COR-L47 (cell line): Measurements from ENCODE around the gene SGMS1.
"Not testable (repeated sequence)": the region's sequence is repeated elsewhere in the genome, so short reads cannot be mapped to it uniquely, and the experiment has no call there.

Experiments
- DNase-seq: peaks from one replicate; lab custom pipeline; 2025; lab: John Stamatoyannopoulos, UW

Gene SGMS1

DNA sequence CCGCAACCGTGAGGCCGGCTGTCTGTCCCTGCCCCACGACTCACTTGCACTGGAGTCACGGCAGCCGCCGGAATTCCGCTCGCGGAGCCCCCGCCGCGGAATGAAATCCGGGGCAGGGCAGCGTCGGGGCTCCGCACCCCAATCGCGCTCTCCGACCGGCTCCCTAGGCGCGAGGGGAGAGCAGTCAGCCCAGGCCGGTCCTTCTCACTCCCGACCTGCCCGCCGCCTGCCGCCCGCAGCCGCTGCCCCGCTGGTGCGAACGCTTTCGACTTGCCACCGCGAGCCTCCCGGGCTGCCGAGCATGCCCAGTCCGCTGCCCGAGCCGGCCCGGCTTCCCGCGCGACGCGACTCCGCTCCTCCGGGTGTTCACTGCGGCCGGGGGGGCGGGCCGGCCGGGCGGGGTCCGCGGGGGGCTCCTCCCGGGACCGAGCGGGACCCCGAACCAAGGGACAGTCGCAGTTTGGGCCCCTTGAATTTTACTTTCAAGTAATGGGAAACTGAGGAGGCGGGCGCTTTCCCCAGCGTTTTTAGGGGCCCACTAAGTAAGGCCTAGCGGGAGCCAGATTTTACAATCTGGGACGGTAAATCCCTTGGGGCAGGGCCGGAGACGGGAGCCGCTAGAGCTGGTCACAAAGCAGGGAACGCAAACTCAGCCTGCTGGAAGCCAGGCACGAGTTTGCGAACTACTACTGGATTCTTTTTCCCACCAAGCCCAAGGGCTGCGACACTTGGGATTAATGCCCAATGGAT is at the start of gene SGMS1:
Gene SGMS1 (minus strand): TSS at position 294 of the 750 bp plus-strand sequence. CDS start 279,842 bp downstream, outside the sequence.
- DNase-seq = peak; percentile 37

DNA sequence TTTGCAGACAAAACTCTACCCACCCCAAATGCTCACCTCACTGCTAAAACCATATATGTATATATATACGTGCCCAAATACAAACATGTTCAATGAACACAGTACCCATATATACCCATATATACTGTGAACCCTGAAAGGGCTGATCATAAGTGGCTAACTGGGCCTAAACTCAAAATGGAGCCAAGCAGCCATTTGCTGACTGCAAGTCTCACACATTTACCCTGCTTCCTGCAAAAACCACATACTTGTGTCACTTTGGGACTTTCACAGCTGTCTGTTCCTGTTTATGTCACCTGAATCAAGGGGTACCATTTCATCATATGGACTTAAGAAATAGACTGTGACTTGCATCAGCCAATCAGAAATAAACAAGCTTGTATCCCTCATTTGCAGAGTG is 48.4 kb upstream of the SGMS1 start:
- not testable (repeated sequence) for DNase-seq

DNA sequence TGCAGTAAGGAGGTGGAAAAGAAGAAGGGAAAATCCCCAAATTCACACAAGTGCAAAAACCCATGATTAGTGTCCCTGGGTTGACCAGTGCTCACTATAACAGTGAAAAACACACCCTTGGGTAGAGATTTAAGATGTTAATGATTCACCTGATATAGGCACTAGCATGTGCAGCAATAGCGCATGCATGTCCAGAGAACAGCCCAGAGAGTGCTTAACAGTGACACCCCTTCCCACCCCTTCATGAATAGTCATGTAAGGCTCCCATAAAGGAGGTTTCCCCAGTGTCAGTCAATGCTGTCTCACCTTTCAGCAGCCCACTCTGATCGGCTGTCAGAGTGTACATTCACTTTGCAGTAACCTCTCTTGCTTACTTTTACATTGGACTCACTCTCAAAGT is 47.9 kb upstream of the SGMS1 start:
- not testable (repeated sequence) for DNase-seq

- DNase-seq = not testable (repeated sequence)
Observed at GRCh38 chr10:50669957-50670356, 46.2 kb upstream of the SGMS1 start.

DNA sequence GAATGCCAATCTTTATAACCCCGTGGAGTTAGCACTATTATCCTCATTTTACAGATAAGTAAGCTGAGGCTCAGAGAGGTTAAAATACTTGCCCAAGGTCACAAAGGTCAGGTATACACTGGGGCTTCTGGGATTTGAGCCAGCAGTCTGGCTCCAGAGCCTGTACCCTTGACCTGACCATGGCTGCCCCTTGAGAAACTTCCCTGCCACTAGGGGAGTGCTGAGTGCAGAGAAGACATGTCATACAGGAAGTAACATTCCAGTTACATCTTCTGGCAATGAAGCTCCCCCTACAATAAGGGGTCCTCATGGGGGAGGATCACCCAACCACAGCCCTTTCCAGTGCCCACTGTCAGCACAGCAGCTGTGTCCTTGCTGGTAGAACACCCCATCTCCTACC is 43.6 kb upstream of the SGMS1 start:
- not testable (repeated sequence) for DNase-seq

- not testable (repeated sequence) for DNase-seq
Observed at GRCh38 chr10:50662420-50662819, 38.7 kb upstream of the SGMS1 start.

- not testable (repeated sequence) for DNase-seq
Observed at GRCh38 chr10:50661563-50661962, 37.8 kb upstream of the SGMS1 start.

GRCh38 chr10:50659865-50660730 is 36.3 kb upstream of the SGMS1 start:
- DNase-seq = not testable (repeated sequence)

DNA sequence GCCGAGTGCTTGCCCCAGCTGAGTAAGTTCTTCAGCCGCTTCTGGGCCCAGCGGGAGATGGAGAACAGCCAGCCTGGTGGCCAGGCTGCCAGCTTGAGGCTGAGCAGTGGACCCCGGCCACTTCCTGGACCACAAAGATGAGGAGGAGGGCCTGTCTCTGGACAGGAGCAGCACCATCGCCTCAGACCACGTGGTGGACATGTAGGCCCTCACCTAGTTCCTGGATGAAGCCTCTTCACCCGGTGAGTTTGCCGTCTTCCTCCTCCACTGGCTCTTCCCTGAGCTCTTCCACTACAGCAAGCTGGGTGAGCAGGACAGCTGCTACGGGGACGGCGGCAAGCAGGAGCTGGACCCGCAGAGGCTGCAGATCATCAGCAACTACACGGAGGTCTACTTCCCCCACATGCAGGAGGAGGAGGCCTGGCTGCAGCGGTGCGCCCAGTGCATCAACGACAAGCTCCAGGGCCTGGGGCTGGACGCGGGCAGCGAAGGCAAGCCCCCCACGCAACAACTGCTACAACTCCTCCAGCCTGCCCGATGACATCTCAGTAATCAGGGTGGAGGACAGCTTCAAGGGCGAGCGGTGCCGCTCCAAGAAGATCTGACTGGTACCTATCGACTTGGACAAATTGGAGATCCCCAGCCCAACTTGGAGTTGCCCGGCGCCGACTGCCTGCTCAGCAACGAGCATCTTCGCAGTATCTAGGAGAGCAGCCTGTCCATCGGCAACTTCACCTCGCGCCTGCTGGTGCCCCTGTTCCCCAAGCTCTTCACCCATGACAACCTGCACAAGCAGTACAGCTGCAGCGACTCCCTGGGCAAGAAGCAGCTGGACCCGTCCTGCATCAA is 35.5 kb upstream of the SGMS1 start:
- DNase-seq = not testable (repeated sequence)

DNA sequence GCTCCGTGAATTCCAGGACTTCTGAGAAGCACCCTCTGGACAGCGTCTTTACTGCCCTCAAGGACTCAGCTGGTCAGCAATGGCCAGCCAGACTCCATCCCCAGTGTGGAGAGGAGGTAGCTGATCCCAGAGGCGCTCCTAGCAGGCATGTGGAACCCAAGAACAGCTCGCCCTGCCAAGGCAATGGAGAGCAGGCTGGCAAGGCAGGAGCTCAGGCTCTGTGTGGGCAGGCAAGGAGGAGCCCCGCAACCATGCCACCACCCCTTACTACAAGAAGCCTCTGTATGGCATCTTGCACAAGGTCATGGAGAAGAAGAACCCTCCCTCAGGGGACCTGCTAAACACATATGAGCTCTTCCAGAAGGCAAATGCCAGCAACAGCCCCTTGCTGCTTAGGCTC is 34.4 kb upstream of the SGMS1 start:
- DNase-seq = no peak

GRCh38 chr10:50653758-50654157 is 30.0 kb upstream of the SGMS1 start:
- DNase-seq = no peak

GRCh38 chr10:50653142-50653541 is 29.4 kb upstream of the SGMS1 start:
- DNase-seq = no peak

- no peak for DNase-seq
Observed at GRCh38 chr10:50651808-50652207, 28.1 kb upstream of the SGMS1 start.

- DNase-seq = no peak
Observed at GRCh38 chr10:50650481-50650880, 26.7 kb upstream of the SGMS1 start.

DNA sequence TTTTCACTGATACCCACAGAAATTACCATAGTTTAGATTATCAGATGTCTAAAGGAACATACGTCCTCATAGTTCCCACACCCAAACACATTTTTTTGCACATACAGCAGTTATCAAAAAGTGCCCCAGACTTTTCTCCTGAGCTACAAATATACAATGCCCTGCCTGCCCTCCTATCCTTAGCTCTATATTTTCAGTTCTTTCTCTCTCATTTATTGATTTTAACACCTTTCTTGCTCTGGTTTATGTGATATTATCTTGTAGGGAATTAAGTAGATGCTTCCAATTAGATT is 25.1 kb upstream of the SGMS1 start:
- no peak for DNase-seq

- no peak for DNase-seq
Observed at GRCh38 chr10:50648089-50648934, 24.6 kb upstream of the SGMS1 start.

GRCh38 chr10:50647350-50647749 is 23.6 kb upstream of the SGMS1 start:
- not testable (repeated sequence) for DNase-seq

GRCh38 chr10:50645236-50645635 is 21.5 kb upstream of the SGMS1 start:
- DNase-seq = no peak

- no peak for DNase-seq
Observed at GRCh38 chr10:50641626-50642025, 17.9 kb upstream of the SGMS1 start.

- DNase-seq = no peak
Observed at GRCh38 chr10:50640238-50640637, 16.5 kb upstream of the SGMS1 start.
